HG02970 (cell line): ENCODE results near the gene ZNF24.

Source experiments
- ATAC-seq: cut with Tn5 transposase; IDR thresholded peaks from one replicate; pipeline ENCODE4 v1.9.1; 2021; ENCODE audit warnings: mild to moderate bottlenecking, moderate library complexity, moderate number of reproducible peaks; ENCODE audit not compliant: unreplicated experiment, low FRiP score

Gene ZNF24

DNA sequence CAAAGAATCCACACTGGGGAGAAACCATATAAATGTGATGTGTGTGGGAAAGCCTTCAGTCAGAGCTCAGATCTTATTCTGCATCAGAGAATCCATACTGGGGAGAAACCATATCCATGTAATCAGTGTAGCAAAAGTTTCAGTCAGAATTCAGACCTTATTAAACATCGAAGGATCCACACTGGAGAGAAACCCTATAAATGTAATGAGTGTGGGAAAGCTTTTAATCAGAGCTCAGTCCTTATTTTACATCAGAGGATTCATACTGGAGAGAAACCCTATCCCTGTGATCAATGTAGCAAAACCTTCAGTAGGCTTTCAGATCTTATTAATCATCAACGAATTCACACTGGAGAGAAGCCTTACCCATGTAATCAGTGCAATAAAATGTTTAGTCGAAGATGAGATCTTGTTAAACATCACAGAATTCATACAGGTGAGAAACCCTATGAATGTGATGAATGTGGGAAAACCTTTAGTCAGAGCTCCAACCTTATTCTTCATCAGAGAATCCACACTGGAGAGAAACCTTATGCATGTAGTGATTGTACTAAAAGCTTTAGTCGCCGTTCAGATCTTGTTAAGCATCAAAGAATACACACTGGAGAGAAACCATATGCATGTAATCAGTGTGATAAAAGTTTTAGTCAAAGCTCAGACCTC is 37.5 kb downstream of the ZNF24 start:
- ATAC-seq: no peak

GRCh38 chr18:35303610-35304009 is 40.6 kb downstream of the ZNF24 start:
- ATAC-seq: no peak

DNA sequence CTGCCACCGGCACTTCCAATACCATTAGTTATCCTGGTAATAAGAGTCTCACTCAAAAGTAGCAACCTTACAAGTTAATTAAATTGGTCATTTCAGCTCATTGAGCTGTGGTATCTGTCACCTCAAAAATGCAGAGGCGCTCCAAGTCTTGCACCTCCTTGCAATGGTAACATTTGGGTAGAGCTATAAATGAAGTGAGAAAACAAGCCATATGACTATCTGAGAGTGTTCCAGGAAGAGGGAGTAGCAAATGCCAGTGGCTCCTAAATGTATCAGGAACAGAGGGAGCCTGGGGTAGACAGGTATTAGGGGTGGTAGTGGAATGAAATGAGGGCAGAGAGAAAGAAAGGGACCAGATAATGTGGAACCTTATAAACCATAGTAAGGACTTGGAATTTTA is 48.2 kb downstream of the ZNF24 start:
- no peak for ATAC-seq

- no peak for ATAC-seq
These were observed 53.1 kb downstream of the ZNF24 start for GRCh38 chr18:35291166-35291565.

DNA sequence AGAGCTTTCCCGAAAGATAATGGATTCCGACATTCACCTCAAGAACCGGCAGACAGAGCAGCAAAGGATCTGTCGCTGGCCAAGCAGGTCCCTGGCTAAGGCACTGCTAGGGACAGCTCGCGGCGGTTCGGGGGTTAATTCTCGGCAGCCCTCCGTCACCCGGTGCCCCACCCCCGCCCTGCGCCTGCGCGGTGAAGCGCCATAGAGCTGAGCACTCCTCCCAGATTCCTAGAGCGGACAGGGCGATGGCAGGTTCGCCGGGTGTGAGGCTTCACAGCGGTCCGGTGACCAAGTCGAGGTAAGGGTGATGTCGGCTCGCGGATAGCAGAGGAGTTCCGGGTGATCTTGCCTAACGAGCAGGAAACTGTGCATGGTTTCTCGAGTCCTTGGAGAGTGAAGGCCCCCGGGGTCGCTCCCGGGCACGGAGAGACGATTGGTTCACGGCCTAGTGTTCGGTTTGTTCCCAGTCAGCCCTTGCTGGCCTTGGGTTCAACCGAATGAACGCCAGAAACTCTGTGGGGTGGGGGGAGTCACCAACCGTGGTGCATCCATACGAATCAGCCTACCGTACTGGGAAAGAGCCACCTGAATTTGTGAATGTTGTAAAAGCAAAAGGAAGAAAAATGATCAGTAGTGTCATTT is 54.0 kb downstream of the ZNF24 start, which contains the start of gene ZSCAN30:
Gene ZSCAN30 (minus strand): TSS at position 136 of the 642 bp plus-strand sequence. CDS start 25,877 bp downstream, outside the sequence.
- peak; percentile 90 for ATAC-seq

DNA sequence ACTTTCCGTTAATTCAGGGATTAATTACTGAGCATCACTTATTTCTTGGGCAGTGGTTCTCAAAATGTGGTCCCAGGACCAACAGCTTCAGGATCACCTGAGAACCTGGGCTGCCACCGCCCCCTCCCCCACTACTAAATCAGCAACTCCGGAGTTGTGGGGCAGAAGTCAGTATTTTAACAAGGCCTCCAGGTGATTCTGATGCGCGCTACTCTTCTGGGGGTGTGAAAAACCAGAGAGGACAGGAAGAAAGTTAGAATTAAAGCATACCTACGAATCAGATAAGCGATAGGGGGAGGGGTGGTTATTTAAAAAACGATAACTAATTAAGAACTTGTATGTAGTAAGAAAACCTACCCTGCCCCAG is 54.5 kb downstream of the ZNF24 start:
- ATAC-seq: peak; percentile 29

- ATAC-seq: no peak
These were observed 54.9 kb downstream of the ZNF24 start for GRCh38 chr18:35289293-35289692.

DNA sequence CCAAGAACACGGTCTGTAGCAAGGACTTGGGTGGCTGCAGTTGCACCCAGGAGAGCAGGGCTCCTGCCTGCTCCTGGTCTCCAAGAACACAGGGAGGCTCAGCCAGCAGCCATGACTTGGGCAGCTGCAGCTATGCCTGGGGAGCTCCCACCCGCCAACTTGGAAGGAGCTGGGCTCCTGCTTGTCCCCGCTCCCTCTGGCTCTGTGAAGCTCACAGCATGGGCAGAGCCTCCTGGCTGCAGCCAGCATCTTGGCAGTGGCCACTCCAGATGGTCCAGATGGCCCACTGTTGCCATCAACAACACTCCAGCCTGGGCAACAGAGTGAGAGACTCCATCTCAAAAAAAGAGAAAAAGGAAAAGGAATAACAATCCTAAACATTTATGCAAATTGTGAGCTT is 59.4 kb downstream of the ZNF24 start:
- no peak for ATAC-seq

DNA sequence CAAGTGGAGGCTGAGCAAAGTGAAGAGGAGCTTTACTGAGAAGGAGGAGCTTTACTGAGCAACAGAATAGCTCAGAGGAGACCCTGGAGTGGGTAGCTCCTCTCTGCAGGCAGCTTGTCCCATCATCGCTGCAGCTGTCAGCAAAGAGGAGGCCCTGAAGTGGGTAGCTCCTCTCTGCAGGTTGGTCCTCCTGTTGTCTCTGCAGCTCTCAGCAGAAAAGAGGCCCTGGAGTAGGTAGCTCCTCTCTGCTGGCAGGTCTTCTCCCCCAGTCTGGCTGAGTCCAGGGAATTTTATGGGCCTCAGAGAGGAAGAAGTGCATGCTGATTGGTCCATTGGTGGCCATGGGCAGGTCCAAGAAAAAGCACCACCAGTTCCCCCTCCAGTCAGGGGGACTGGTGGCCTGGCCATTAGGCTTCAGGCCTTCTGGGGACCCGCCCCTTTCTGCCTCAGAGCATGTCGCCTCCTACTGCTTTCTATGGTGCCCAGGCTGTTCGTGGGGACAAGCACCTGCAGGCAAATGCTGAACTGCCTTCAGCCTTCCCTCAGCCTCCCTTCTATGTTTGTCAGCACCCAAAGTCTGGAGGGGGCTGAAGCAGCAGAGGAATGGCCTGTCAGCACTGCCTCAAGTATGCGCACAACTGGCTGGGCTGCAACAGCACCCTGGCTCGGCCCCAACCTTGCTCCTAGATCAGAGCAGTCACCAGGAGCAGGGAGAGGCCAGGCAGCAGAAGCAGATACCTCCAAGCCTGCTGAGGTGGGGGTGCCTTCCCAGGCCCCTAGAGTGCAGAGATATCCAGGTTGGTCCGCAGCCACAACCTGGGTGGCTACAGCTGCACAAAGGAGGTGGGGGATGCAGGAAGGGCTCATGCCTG is 60.1 kb downstream of the ZNF24 start:
- no peak for ATAC-seq

DNA sequence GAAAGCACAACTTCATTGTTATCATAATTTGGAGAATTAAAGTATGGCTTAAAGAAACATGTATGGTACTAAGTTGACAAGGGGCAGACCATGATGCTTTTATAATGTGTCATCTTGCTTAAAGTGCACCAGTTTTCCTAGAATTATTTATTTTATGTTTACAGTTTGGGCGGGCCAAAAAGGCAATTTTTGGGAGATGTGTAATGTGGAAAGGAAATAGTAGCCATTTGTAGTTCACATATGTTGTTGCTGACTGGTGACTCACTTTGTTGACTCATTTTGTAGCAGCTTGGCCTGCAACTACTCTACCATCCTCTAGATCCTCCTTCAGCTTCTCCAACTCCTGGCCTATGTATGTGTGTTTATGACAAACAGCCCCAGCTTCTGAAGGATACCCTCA is 61.9 kb downstream of the ZNF24 start:
- no peak for ATAC-seq
